ENCODE measurements around the gene DLGAP1. TPM values are rescaled to one million over a fixed set of nuclear protein-coding genes. Genes with fewer than 3 reads are reported as not detected.

Gene DLGAP1
- total and polyA plus RNA-seq, 4 donors: 0.06 to 1.2 (median 0.17) TPM; not detected in 1

DNA sequence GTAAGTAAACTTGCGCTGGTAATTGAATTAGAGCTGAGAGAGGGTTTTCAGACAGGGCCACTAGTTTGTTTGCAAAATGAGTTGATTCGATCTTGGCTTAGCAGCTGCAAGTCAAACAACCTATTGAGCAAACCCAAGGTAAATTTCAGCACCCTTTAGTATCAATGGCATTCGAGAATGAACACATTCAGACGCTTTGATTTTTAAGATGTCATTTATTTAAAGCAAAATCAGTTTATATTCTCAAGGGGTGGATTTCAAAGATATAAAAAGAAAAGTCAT lies 960.9 kb downstream of the DLGAP1 start:
- H3K9ac ChIP-seq (ENCODE audit: low read depth in 1 of 2, low read length in 2 of 2): no peak overlapping the region
- TF ChIP-seq, protein P1, sequence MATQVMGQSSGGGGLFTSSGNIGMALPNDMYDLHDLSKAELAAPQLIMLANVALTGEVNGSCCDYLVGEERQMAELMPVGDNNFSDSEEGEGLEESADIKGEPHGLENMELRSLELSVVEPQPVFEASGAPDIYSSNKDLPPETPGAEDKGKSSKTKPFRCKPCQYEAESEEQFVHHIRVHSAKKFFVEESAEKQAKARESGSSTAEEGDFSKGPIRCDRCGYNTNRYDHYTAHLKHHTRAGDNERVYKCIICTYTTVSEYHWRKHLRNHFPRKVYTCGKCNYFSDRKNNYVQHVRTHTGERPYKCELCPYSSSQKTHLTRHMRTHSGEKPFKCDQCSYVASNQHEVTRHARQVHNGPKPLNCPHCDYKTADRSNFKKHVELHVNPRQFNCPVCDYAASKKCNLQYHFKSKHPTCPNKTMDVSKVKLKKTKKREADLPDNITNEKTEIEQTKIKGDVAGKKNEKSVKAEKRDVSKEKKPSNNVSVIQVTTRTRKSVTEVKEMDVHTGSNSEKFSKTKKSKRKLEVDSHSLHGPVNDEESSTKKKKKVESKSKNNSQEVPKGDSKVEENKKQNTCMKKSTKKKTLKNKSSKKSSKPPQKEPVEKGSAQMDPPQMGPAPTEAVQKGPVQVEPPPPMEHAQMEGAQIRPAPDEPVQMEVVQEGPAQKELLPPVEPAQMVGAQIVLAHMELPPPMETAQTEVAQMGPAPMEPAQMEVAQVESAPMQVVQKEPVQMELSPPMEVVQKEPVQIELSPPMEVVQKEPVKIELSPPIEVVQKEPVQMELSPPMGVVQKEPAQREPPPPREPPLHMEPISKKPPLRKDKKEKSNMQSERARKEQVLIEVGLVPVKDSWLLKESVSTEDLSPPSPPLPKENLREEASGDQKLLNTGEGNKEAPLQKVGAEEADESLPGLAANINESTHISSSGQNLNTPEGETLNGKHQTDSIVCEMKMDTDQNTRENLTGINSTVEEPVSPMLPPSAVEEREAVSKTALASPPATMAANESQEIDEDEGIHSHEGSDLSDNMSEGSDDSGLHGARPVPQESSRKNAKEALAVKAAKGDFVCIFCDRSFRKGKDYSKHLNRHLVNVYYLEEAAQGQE (IDR thresholded peaks at IDR 0.05): peak; percentile 68
- TF ChIP-seq, protein P2, sequence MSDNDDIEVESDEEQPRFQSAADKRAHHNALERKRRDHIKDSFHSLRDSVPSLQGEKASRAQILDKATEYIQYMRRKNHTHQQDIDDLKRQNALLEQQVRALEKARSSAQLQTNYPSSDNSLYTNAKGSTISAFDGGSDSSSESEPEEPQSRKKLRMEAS (IDR thresholded peaks at IDR 0.05): no peak
- TF ChIP-seq TAF1 (conservative IDR thresholded peaks at IDR 0.05): no peak
- TF ChIP-seq HNF4A (conservative IDR thresholded peaks at IDR 0.05): peak; percentile 17 to 26
- TF ChIP-seq RXRA (IDR thresholded peaks at IDR 0.05): no peak
- TF ChIP-seq, protein P3, sequence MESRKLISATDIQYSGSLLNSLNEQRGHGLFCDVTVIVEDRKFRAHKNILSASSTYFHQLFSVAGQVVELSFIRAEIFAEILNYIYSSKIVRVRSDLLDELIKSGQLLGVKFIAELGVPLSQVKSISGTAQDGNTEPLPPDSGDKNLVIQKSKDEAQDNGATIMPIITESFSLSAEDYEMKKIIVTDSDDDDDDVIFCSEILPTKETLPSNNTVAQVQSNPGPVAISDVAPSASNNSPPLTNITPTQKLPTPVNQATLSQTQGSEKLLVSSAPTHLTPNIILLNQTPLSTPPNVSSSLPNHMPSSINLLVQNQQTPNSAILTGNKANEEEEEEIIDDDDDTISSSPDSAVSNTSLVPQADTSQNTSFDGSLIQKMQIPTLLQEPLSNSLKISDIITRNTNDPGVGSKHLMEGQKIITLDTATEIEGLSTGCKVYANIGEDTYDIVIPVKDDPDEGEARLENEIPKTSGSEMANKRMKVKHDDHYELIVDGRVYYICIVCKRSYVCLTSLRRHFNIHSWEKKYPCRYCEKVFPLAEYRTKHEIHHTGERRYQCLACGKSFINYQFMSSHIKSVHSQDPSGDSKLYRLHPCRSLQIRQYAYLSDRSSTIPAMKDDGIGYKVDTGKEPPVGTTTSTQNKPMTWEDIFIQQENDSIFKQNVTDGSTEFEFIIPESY (IDR thresholded peaks at IDR 0.05): no peak
- TF ChIP-seq GABPA (IDR thresholded peaks at IDR 0.05 in 1 of 2, conservative IDR thresholded peaks at IDR 0.05 in 1 of 2): no peak
- TF ChIP-seq NR2F2 (IDR thresholded peaks at IDR 0.05): no peak
- peak; percentile 14 for TF ChIP-seq SP1 (IDR thresholded peaks at IDR 0.05)
- TF ChIP-seq EGR1 (IDR thresholded peaks at IDR 0.05; ENCODE audit: low read depth in 2 of 2): no peak
- TF ChIP-seq FOXA1 (IDR thresholded peaks at IDR 0.05): no peak
- TF ChIP-seq YY1 (IDR thresholded peaks at IDR 0.05): peak; percentile 22
- TF ChIP-seq, protein P4, sequence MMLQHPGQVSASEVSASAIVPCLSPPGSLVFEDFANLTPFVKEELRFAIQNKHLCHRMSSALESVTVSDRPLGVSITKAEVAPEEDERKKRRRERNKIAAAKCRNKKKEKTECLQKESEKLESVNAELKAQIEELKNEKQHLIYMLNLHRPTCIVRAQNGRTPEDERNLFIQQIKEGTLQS (IDR thresholded peaks at IDR 0.05): no peak
- TF ChIP-seq, protein P5, sequence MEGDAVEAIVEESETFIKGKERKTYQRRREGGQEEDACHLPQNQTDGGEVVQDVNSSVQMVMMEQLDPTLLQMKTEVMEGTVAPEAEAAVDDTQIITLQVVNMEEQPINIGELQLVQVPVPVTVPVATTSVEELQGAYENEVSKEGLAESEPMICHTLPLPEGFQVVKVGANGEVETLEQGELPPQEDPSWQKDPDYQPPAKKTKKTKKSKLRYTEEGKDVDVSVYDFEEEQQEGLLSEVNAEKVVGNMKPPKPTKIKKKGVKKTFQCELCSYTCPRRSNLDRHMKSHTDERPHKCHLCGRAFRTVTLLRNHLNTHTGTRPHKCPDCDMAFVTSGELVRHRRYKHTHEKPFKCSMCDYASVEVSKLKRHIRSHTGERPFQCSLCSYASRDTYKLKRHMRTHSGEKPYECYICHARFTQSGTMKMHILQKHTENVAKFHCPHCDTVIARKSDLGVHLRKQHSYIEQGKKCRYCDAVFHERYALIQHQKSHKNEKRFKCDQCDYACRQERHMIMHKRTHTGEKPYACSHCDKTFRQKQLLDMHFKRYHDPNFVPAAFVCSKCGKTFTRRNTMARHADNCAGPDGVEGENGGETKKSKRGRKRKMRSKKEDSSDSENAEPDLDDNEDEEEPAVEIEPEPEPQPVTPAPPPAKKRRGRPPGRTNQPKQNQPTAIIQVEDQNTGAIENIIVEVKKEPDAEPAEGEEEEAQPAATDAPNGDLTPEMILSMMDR (IDR thresholded peaks at IDR 0.05; ENCODE audit: low read depth, low read length, missing input control): no peak
- TF ChIP-seq RAD21 (IDR thresholded peaks at IDR 0.05): peak in 1 of 2 donors; percentile 33
- no peak for TF ChIP-seq JUND (IDR thresholded peaks at IDR 0.05)
- TF ChIP-seq HNF4G (IDR thresholded peaks at IDR 0.05): no peak
- no peak for TF ChIP-seq FOXA2 (IDR thresholded peaks at IDR 0.05)
- H3K4me3 ChIP-seq (ENCODE audit: low read depth in 1 of 3, low read length in 3 of 3): no peak overlapping the region
- no peaks in the 10 kb centered on the region for H3K9me3 ChIP-seq (ENCODE audit: control insufficient read depth in 4 of 4, low read length in 3 of 4)
- H3K36me3 ChIP-seq (ENCODE audit: control insufficient read depth in 4 of 4, insufficient read depth in 3 of 4, low read depth in 1 of 4, low read length in 3 of 4): no peaks in the 10 kb centered on the region
- 37% methylated on average over 4 of the region's 4 CpGs for WGBS
- no peak overlapping the region for H3K27ac ChIP-seq (ENCODE audit: low read depth in 1 of 2, low read length in 2 of 2)
- DNase-seq (ENCODE audit: low spot score): no peak
- no peaks in the 10 kb centered on the region for H3K27me3 ChIP-seq (ENCODE audit: control insufficient read depth in 4 of 4, insufficient read depth in 4 of 4, low read length in 3 of 4)
- H3K4me1 ChIP-seq (ENCODE audit: control insufficient read depth in 4 of 4, insufficient read depth in 4 of 4, low read length in 3 of 4): peaks cover 4 to 28% (median 14%) of the 10 kb centered on the region in 4 donors

Data from liver (tissue), 9 donors.